SK-N-SH treated with all-trans-retinoic acid at 6 μM for 48 hours (cell line): ENCODE data around the gene GINS3.

Experiments
- ATAC-seq: fragments of 200-7000 bp; cut with Tn5 transposase; 3 replicates; pipeline ENCODE4 v1.9.1; 2020; ENCODE audit warnings: mild to moderate bottlenecking, moderate library complexity
- ARNTL ChIP-seq: fragments of 450-650 bp; formaldehyde crosslinking; IDR thresholded peaks from 2 replicates; pipeline ENCODE4 v1.5.0; 2020; ENCODE audit warnings: low read depth, mild to moderate bottlenecking, moderate library complexity, borderline replicate concordance
- BACH2 ChIP-seq: fragments of 250-450 bp; sonication (Bioruptor Pico); IDR thresholded peaks from 2 replicates; pipeline ENCODE4 v1.9.0; 2021; ENCODE audit warnings: mild to moderate bottlenecking, borderline replicate concordance
- CREB5 ChIP-seq: fragments of 250-450 bp; sonication (Bioruptor Pico); IDR thresholded peaks from 2 replicates; pipeline ENCODE4 v1.5.1; 2020; ENCODE audit warnings: low read depth, mild to moderate bottlenecking, moderate library complexity
- CSDC2 ChIP-seq: fragments of 250-450 bp; sonication (Bioruptor Pico); IDR thresholded peaks from 2 replicates; pipeline ENCODE4 v1.5.0; 2020; ENCODE audit warnings: mild to moderate bottlenecking, moderate library complexity
- ESRRG ChIP-seq: fragments of 250-450 bp; sonication (Bioruptor Pico); IDR thresholded peaks from 2 replicates; pipeline ENCODE4 v1.6.1; 2021; ENCODE audit warnings: mild to moderate bottlenecking
- GLIS3 ChIP-seq: fragments of 250-450 bp; sonication (Bioruptor Pico); IDR thresholded peaks from 2 replicates; pipeline ENCODE4 v1.5.0; 2020; ENCODE audit warnings: mild to moderate bottlenecking, moderate library complexity
- ISL1 ChIP-seq: fragments of 250-450 bp; sonication (Bioruptor Pico); IDR thresholded peaks from 2 replicates; pipeline ENCODE4 v2.1.2; 2022; ENCODE audit warnings: mild to moderate bottlenecking, moderate library complexity
- OSR1 ChIP-seq: fragments of 250-450 bp; sonication (Bioruptor Pico); IDR thresholded peaks from 2 replicates; pipeline ENCODE4 v1.8.0; 2022; ENCODE audit warnings: moderate library complexity, mild to moderate bottlenecking, inconsistent platforms
- PPARA ChIP-seq: fragments of 250-450 bp; sonication (Bioruptor Pico); IDR thresholded peaks from 2 replicates; pipeline ENCODE4 v1.5.0; 2020; ENCODE audit warnings: mild to moderate bottlenecking, borderline replicate concordance
- SNAI2 ChIP-seq: fragments of 250-450 bp; sonication (Bioruptor Pico); IDR thresholded peaks from 2 replicates; pipeline ENCODE4 v1.5.0; 2020; ENCODE audit warnings: mild to moderate bottlenecking, moderate library complexity
- TOX ChIP-seq: fragments of 250-450 bp; sonication (Bioruptor Pico); IDR thresholded peaks from 2 replicates; pipeline ENCODE4 v1.8.0; 2021; ENCODE audit warnings: mild to moderate bottlenecking, moderate library complexity, borderline replicate concordance
- ZC3H10 ChIP-seq: fragments of 250-450 bp; sonication (Bioruptor Pico); IDR thresholded peaks from 2 replicates; pipeline ENCODE4 v1.5.1; 2021; ENCODE audit warnings: mild to moderate bottlenecking, moderate library complexity
- ZFP3 ChIP-seq: fragments of 250-450 bp; sonication (Bioruptor Pico); IDR thresholded peaks from 2 replicates; pipeline ENCODE4 v1.5.0; 2020; ENCODE audit warnings: mild to moderate bottlenecking, moderate library complexity
- ZFP30 ChIP-seq: fragments of 450-650 bp; formaldehyde crosslinking; IDR thresholded peaks from 2 replicates; pipeline ENCODE4 v1.5.0; 2022; ENCODE audit warnings: mild to moderate bottlenecking, moderate library complexity
- ZNF565 ChIP-seq: fragments of 450-650 bp; formaldehyde crosslinking; conservative IDR thresholded peaks from 2 replicates; pipeline ENCODE4 v1.5.0; 2020; ENCODE audit warnings: low read depth, mild to moderate bottlenecking, moderate library complexity
- TF ChIP-seq, protein P1 (sequence below): fragments of 250-450 bp; sonication (Bioruptor Pico); IDR thresholded peaks from 2 replicates; pipeline ENCODE4 v1.8.0; 2020; ENCODE audit warnings: mild to moderate bottlenecking, moderate library complexity, borderline replicate concordance
- TF ChIP-seq, protein P2 (sequence below): fragments of 250-450 bp; sonication (Bioruptor Pico); IDR thresholded peaks from 2 replicates; pipeline ENCODE4 v1.5.0; 2020; ENCODE audit warnings: mild to moderate bottlenecking, moderate library complexity
- TF ChIP-seq, protein P3 (sequence below): fragments of 250-450 bp; sonication (Bioruptor Pico); IDR thresholded peaks from 2 replicates; pipeline ENCODE4 v1.8.0; 2021; ENCODE audit warnings: low read depth, mild to moderate bottlenecking, moderate library complexity, borderline replicate concordance

GINS3 gene

GRCh38 chr16:58384437-58385055 is 7.7 kb upstream of the GINS3 start:
- TF ChIP-seq PPARA = no peak
- TF ChIP-seq ZFP30 = no peak
- no peak for TF ChIP-seq SNAI2 (CRISPR knock-in tag)
- TF ChIP-seq ZNF565 (CRISPR knock-in tag) = no peak
- TF ChIP-seq, protein P1, sequence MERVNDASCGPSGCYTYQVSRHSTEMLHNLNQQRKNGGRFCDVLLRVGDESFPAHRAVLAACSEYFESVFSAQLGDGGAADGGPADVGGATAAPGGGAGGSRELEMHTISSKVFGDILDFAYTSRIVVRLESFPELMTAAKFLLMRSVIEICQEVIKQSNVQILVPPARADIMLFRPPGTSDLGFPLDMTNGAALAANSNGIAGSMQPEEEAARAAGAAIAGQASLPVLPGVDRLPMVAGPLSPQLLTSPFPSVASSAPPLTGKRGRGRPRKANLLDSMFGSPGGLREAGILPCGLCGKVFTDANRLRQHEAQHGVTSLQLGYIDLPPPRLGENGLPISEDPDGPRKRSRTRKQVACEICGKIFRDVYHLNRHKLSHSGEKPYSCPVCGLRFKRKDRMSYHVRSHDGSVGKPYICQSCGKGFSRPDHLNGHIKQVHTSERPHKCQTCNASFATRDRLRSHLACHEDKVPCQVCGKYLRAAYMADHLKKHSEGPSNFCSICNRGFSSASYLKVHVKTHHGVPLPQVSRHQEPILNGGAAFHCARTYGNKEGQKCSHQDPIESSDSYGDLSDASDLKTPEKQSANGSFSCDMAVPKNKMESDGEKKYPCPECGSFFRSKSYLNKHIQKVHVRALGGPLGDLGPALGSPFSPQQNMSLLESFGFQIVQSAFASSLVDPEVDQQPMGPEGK (CRISPR knock-in tag) = no peak
- TF ChIP-seq CREB5 = no peak
- ATAC-seq = no peak

- TF ChIP-seq, protein P2, sequence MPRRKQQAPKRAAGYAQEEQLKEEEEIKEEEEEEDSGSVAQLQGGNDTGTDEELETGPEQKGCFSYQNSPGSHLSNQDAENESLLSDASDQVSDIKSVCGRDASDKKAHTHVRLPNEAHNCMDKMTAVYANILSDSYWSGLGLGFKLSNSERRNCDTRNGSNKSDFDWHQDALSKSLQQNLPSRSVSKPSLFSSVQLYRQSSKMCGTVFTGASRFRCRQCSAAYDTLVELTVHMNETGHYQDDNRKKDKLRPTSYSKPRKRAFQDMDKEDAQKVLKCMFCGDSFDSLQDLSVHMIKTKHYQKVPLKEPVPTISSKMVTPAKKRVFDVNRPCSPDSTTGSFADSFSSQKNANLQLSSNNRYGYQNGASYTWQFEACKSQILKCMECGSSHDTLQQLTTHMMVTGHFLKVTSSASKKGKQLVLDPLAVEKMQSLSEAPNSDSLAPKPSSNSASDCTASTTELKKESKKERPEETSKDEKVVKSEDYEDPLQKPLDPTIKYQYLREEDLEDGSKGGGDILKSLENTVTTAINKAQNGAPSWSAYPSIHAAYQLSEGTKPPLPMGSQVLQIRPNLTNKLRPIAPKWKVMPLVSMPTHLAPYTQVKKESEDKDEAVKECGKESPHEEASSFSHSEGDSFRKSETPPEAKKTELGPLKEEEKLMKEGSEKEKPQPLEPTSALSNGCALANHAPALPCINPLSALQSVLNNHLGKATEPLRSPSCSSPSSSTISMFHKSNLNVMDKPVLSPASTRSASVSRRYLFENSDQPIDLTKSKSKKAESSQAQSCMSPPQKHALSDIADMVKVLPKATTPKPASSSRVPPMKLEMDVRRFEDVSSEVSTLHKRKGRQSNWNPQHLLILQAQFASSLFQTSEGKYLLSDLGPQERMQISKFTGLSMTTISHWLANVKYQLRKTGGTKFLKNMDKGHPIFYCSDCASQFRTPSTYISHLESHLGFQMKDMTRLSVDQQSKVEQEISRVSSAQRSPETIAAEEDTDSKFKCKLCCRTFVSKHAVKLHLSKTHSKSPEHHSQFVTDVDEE = no peak
- TF ChIP-seq TOX (no peak), GLIS3 (CRISPR knock-in tag) (no peak), CREB5 (no peak), ZFP30 (no peak)
- TF ChIP-seq, protein P3, sequence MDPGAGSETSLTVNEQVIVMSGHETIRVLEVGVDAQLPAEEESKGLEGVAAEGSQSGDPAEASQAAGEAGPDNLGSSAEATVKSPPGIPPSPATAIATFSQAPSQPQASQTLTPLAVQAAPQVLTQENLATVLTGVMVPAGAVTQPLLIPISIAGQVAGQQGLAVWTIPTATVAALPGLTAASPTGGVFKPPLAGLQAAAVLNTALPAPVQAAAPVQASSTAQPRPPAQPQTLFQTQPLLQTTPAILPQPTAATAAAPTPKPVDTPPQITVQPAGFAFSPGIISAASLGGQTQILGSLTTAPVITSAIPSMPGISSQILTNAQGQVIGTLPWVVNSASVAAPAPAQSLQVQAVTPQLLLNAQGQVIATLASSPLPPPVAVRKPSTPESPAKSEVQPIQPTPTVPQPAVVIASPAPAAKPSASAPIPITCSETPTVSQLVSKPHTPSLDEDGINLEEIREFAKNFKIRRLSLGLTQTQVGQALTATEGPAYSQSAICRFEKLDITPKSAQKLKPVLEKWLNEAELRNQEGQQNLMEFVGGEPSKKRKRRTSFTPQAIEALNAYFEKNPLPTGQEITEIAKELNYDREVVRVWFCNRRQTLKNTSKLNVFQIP (CRISPR knock-in tag) = no peak
- TF ChIP-seq, protein P1 (CRISPR knock-in tag) = no peak
- ATAC-seq = no peak
These were observed 7.0 kb upstream of the GINS3 start for GRCh38 chr16:58385218-58385773.

DNA sequence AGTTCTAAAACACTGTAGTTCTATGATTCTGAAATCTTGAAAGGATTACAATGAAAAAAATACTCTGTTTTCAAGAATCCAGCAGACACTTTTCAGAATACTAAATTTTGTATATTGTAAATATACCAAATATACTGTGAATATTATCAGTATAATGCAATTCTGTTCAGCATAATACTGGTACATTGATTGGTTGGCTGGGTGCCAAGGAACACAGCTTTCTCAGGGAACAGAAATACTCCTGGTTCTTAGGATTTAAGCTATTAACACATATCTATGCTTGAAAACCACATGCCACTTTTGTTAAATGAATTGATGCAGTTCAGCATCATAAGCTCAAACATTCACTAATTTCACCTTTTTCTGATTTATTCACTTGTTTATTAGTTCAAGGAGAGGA is 2.5 kb upstream of the GINS3 start:
- no peak for ATAC-seq
- TF ChIP-seq CSDC2 (no peak), SNAI2 (CRISPR knock-in tag) (no peak), OSR1 (no peak), ARNTL (no peak), ZFP3 (CRISPR knock-in tag) (no peak), ZC3H10 (CRISPR knock-in tag) (no peak), BACH2 (CRISPR knock-in tag) (no peak), ESRRG (CRISPR knock-in tag) (no peak)
- TF ChIP-seq, all 23 proteins: peak for 0

- ATAC-seq = peak; percentile 38
- TF ChIP-seq, protein P3 (CRISPR knock-in tag) = no peak
- TF ChIP-seq ISL1 (CRISPR knock-in tag) (no peak), ZFP3 (CRISPR knock-in tag) (no peak), ARNTL (no peak), CREB5 (no peak), TOX (no peak)
- TF ChIP-seq, protein P2 = no peak
These were observed 850 bp downstream of the GINS3 start for GRCh38 chr16:58393138-58393504.
